ENCODE data around the gene CALD1.

DNA sequence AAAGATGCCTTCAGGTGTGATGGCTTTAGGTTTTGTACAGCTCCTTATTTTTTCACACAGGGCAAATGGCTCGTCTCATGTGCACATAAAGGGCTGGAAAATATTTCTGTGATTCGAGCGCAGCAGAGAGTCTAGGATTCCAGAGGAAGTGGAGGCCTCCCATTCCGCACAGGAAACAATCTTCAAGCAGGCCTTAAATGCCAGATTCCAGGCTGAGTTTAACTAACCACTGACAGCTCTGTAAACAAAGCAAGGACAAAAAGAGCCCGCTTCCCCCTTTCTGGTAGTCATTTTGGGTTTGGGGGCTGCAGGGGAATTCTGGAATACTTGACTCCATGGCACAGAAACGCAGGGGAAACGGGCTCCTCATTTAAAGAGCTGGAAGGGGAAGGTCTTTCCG, 87.2 kb downstream of the CALD1 start:
- TF ChIP-seq, protein P1, sequence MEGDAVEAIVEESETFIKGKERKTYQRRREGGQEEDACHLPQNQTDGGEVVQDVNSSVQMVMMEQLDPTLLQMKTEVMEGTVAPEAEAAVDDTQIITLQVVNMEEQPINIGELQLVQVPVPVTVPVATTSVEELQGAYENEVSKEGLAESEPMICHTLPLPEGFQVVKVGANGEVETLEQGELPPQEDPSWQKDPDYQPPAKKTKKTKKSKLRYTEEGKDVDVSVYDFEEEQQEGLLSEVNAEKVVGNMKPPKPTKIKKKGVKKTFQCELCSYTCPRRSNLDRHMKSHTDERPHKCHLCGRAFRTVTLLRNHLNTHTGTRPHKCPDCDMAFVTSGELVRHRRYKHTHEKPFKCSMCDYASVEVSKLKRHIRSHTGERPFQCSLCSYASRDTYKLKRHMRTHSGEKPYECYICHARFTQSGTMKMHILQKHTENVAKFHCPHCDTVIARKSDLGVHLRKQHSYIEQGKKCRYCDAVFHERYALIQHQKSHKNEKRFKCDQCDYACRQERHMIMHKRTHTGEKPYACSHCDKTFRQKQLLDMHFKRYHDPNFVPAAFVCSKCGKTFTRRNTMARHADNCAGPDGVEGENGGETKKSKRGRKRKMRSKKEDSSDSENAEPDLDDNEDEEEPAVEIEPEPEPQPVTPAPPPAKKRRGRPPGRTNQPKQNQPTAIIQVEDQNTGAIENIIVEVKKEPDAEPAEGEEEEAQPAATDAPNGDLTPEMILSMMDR (IDR thresholded peaks at IDR 0.05) = no peak
- TF ChIP-seq POLR2A (IDR thresholded peaks at IDR 0.05) = no peak
